HepG2 (cell line): ENCODE results near the gene VEGFB. TPM values are rescaled to one million over a fixed set of nuclear protein-coding genes. Genes with fewer than 3 reads are reported as not detected.

ENCODE experiments used
- ARID4A ChIP-seq: sonication (generic); formaldehyde crosslinking; IDR thresholded peaks from 2 replicates; pipeline ENCODE4 v1.5.0; 2020; ENCODE audit warnings: mild to moderate bottlenecking, missing genetic modification reagents, borderline replicate concordance
- GLI4 ChIP-seq: sonication (generic); formaldehyde crosslinking; IDR thresholded peaks from 2 replicates; pipeline ENCODE4 v1.5.1; 2020; ENCODE audit warnings: missing genetic modification reagents, mild to moderate bottlenecking, moderate library complexity, borderline replicate concordance
- HINFP ChIP-seq: sonication (generic); formaldehyde crosslinking; IDR thresholded peaks from 2 replicates; pipeline ENCODE4 v1.4.0; 2020; ENCODE audit warnings: low read depth, mild to moderate bottlenecking, missing genetic modification reagents
- HMG20B ChIP-seq: conservative IDR thresholded peaks from 2 replicates; pipeline ENCODE4 v1.6.1; 2016; ENCODE audit warnings: missing genetic modification reagents, missing compliant biosample characterization
- HMGXB4 ChIP-seq, 2 experiments: sonication (generic) in 1 of 2; formaldehyde crosslinking in 1 of 2; IDR thresholded peaks; 2 replicates each; pipeline versions ENCODE4 v1.4.0 to v1.6.1; 2018 to 2020; ENCODE audit warnings: missing genetic modification reagents in 2 of 2, borderline replicate concordance in 1 of 2, low read depth in 1 of 2, mild to moderate bottlenecking in 1 of 2, missing biosample characterization in 1 of 2
- HOXD1 ChIP-seq: sonication (generic); formaldehyde crosslinking; IDR thresholded peaks from 2 replicates; pipeline ENCODE4 v1.5.0; 2020; ENCODE audit warnings: missing genetic modification reagents
- RBM39 ChIP-seq: fragments of 200-400 bp; formaldehyde crosslinking; IDR thresholded peaks from one replicate; pipeline ENCODE4 v1.6.1; 2018; ENCODE audit warnings: antibody characterized with exemption, mild to moderate bottlenecking, low read depth, low read length; ENCODE audit not compliant: poor library complexity, severe bottlenecking
- SOX5 ChIP-seq: IDR thresholded peaks from 2 replicates; pipeline ENCODE4 v1.6.1; 2016; ENCODE audit warnings: borderline replicate concordance
- TBX2 ChIP-seq: sonication (generic); formaldehyde crosslinking; IDR thresholded peaks from 2 replicates; pipeline ENCODE4 v1.5.0; 2020; ENCODE audit warnings: missing genetic modification reagents, mild to moderate bottlenecking, borderline replicate concordance
- TFDP2 ChIP-seq: sonication (generic); formaldehyde crosslinking; IDR thresholded peaks from 2 replicates; pipeline ENCODE4 v1.4.0; 2020; ENCODE audit warnings: missing genetic modification reagents
- TIGD3 ChIP-seq: sonication (generic); formaldehyde crosslinking; IDR thresholded peaks from 2 replicates; pipeline ENCODE4 v1.5.1; 2020; ENCODE audit warnings: mild to moderate bottlenecking, missing genetic modification reagents, borderline replicate concordance
- TOE1 ChIP-seq: sonication (generic); formaldehyde crosslinking; IDR thresholded peaks from 2 replicates; pipeline ENCODE4 v1.4.0; 2020; ENCODE audit warnings: mild to moderate bottlenecking, missing genetic modification reagents
- TOPORS ChIP-seq: sonication (generic); formaldehyde crosslinking; IDR thresholded peaks from 2 replicates; pipeline ENCODE4 v1.8.0; 2023; ENCODE audit warnings: mild to moderate bottlenecking, missing genetic modification reagents
- U2AF1 ChIP-seq: fragments of 200-400 bp; formaldehyde crosslinking; optimal IDR thresholded peaks from 2 replicates; pipeline ENCODE3; 2017; ENCODE audit warnings: mild to moderate bottlenecking, low read depth, low read length
- ZFAT ChIP-seq: sonication (generic); formaldehyde crosslinking; conservative IDR thresholded peaks from 2 replicates; pipeline ENCODE4 v1.8.1; 2023; ENCODE audit warnings: missing genetic modification reagents, inconsistent platforms
- ZFYVE20 ChIP-seq: sonication (generic); formaldehyde crosslinking; IDR thresholded peaks from 2 replicates; pipeline ENCODE4 v1.8.0; 2023; ENCODE audit warnings: low read depth, mild to moderate bottlenecking, moderate library complexity, missing genetic modification reagents, borderline replicate concordance
- ZNF557 ChIP-seq: sonication (generic); formaldehyde crosslinking; IDR thresholded peaks from 2 replicates; pipeline ENCODE4 v1.4.0; 2020; ENCODE audit warnings: missing genetic modification reagents
- ZNF777 ChIP-seq: sonication (generic); formaldehyde crosslinking; IDR thresholded peaks from 2 replicates; pipeline ENCODE4 v1.4.0; 2020; ENCODE audit warnings: missing genetic modification reagents
- polyA plus RNA-seq, 8 experiments: library from polyadenylated mRNA; depleted of rRNA in 3 of 8; stranded (reverse) in 7 of 8; unstranded in 1 of 8; fragments of >200 nt; fragmentation: Illumina TruSeq in 4 of 8; extraction: Trizol in 4 of 8; gene quantifications; 2 replicates each; pipeline versions ENCODE4 v1.2.1 to v1.2.3, GENCODE V29; 2011 to 2016; ENCODE audit warnings: low read depth in 4 of 8, missing spikeins in 1 of 8, mixed read lengths in 1 of 8; ENCODE audit not compliant: insufficient read depth in 1 of 8
- total RNA-seq, 5 experiments: library from RNA; depleted of rRNA; stranded (reverse); fragments of >200 nt; fragmentation: Illumina TruSeq; extraction: Trizol; gene quantifications; 2 replicates each; pipeline ENCODE4 v1.2.3, GENCODE V29; 2016; ENCODE audit warnings: low read depth in 1 of 5

Gene VEGFB
- total and polyA plus RNA-seq, 2 of the 13 experiments (the other 11 are each of a cell fraction or from before 2014, with no cell fraction given), result 9.0 to 11.3 TPM

- peak; percentile 2 to 79; a peak in 1 of 4 replicates for TF ChIP-seq HMGXB4 (CRISPR knock-in tag; IDR thresholded peaks at IDR 0.05; ENCODE audit: borderline replicate concordance in 1 of 2, low read depth in 1 of 2)
- TF ChIP-seq GLI4 (CRISPR knock-in tag), result no peak
- no peak for TF ChIP-seq TBX2 (CRISPR knock-in tag)
- no peak; the same call in 1 of the 2 replicates for TF ChIP-seq ARID4A
- no peak for TF ChIP-seq U2AF1
- TF ChIP-seq ZNF777 (CRISPR knock-in tag), result no peak; the same call in 1 of the 2 replicates
- TF ChIP-seq TIGD3 (CRISPR knock-in tag), result no peak
- TF ChIP-seq HMG20B (CRISPR knock-in tag), result 0 out of 2 replicates have a peak, but pooled peaks have one; percentile 26
- TF ChIP-seq ZFYVE20 (CRISPR knock-in tag), result no peak
- peak; percentile 16 for TF ChIP-seq RBM39
- peak; percentile 72; the same call in 1 of the 2 replicates for TF ChIP-seq ZNF557
- TF ChIP-seq HOXD1 (CRISPR knock-in tag), result no peak
- TF ChIP-seq ZFAT, result no peak
- no peak for TF ChIP-seq HINFP (CRISPR knock-in tag)
- TF ChIP-seq SOX5 (CRISPR knock-in tag), result 0 out of 2 replicates have a peak, but pooled peaks have one; percentile 43
- peak; percentile 85 for TF ChIP-seq TFDP2 (CRISPR knock-in tag)
- no peak for TF ChIP-seq TOPORS (CRISPR knock-in tag)
- no peak for TF ChIP-seq TOE1
These were observed 48.5 kb upstream of the VEGFB start, which contains the start of gene STIP1 (continued) for GRCh38 chr11:64185693-64186491.
